ENCODE measurements around the gene CD7.

The CD7 gene

DNA sequence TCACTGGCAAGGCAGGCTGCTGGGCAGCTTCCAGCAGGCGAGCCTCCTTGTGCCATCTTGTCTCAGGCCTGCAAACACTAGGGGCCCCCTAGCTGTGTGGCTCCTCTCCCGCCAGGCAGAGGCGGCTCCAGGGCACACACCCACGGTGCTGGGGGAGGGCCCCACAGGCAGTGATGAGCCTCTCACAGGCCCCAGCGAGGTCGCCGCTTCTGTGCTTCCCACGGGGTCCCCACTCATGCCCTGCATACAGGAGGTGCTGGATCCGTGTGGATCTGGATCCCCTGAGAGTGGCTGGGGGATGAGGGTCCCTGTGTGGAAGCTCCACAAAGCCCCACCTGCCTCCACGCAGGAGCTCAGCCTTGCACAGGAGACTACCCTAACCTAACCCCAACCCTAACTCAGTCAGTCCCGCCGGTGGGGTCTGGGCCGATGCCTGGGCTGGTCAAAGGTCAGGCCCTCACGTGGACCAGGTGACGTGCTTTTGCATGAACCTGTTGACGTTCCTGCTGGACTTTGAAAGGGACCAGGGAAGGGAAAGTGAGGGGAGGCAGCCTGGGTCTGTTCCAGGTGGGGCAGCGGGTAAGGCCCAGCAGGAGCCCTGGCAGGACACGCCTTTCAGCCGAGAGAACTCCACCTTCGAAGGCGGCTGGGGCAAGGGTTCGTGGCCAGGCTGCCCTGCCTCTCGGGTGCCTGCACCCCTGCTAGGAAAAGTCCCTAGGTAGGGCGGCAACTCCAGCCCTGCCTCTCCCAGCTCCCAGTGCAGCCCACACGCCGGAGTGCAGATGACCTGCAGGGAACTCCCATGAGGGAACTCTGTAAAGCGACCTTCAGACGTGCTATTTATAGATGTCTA, 11.0 kb upstream of the CD7 start:
- peak; percentile 38 for DNase-seq

DNA sequence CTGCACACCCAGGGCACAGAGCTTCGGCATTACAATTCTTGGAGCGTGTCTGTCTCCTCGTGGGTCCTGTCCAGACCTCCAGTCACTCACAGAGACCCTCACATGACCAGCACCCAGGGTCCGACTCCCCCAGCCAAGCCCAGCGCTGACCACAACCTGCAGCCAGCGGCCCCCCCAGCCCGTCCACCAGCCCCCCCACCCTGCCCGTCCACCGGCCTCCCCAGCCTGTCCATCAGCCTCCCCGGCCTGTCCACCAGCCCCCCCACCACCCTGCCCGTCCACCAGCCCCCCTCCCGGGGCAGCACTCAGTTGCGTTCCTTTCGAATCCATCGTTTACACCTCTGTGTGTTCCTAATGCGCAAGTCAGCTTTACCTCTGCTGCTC, 10.3 kb upstream of the CD7 start:
- DNase-seq, result no peak

DNA sequence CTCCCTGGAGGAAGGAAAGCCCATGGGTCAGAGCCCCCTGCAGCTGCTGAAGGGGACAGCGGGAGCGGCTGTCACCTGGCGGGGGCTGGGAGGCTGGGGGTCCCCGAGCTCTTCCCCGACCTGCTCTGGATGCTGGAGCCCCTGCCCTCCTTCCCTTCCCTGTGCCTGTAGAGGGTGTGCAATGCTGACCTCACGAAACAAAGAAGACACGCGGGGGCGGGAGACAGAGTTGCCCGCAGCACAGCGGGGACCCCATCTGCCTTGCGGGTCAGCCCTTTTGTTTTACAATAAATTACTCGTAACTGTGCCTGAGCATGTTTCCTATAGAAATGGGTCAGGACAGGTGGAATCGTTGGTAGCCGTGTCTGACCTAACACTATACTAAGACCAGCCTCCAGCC, 9.9 kb upstream of the CD7 start:
- no peak for DNase-seq

DNA sequence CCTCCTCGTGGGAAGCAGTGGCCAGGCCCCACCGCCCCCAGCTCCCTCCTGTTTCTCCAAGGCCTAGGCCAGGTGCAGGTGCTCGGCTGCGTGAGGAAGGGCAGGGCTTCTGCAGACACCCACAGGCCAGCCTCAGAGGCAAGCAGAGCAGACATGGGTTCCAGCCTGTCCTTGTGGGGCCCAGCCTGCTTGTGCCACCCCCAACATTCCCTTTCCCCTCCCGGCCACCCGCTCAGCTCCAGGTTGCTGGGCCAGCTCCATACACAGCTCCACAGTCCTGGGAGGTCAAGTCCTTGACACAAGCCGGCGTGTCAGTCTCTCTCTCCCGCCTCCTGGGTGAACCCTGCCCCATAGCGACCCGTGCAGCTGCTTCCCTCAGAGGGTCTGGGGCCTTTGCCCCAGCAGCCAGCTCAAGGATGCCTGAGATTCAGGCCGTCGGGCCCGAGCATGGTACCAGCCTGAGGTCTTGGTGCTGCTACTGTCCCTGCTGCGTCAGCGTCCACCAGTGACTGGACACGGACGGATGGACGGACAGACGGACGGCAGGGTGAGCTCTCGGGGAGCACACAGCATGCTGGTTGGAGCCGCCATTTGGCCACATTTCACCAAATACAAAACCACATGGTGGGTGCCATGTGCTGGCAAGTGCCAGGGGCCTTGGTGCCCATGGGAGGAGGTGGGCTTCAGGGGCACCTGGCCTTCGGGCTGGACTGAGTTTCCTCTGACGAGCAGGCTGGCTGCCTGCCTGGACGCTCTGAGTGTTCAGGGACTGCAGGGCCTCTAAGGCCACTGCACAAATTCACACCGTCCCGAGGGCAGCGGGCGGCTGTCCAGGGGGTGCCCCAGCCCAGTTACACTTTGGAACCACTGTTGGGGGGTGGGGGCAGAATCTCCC, 8.1 kb upstream of the CD7 start:
- DNase-seq, result no peak

DNA sequence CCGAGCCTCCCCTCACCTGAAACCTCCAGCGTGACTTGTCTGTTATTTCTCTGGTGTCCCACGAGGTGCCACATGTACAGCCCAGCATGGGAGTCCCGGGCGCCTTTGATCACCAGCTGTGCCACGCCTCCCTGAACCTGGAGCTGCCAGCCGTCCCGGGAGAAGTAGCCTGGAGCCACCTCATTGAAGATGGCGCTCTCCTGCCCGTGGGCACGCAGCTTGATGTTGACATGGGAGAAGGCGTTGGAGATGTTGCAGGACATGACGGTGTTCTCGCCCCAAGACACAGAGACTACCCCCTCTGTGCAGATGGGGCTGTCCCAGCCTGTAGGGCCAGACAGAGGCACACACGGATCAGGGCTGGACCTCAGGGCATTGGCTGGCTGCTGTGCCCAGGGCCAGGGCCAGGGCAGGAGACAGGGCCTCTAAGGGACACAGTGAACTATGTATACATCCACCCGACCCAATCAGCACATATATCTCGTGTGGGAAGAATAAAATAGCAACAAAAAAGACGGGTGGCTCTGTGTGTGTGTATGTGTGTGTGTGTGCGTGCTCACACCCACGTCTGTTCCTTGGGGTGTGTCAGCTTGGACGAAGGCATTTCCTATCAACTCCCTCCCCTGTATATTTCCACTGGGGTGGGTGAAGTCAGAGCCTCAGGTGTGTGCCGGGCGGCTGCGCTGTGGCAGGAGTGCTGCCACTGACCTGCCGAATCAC, 7.3 kb upstream of the CD7 start:
- no peak for DNase-seq

DNA sequence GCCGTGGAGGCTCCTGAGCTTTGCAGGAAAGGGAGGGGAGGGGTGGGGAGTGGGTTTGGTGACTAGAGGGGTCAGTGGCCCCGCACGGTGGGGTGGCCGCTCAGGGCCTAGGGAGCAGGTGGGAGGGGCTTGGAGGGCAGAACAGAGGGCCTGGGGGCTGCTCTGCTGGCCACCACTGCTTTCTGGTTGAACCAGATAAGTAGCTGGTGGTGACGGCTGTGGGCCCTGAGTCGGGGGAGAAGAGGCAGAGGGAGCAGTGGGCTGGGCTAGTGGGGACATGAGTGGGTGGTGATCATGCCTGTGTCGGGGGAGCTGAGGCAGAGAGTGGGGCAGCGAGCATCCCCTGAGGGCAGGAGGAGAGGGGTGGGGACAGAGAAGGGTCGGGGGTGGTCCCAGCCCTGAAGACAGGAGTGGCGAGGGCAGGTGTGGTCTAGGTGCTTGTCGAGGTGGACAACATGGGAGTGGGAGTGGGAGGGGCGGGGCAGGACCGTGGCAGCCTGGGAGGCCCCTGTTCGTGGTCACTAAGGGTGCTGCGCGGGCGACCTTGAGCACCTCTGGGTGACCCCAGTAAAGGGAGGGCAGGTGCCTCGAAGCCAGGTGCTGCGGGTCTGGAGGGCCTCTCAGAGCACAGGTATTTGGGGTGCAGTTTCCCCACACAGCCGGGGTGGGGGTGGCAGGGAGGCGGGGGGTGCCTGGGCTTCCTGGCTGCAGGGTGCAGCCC, 6.3 kb upstream of the CD7 start:
- peak; percentile 47 for DNase-seq

DNA sequence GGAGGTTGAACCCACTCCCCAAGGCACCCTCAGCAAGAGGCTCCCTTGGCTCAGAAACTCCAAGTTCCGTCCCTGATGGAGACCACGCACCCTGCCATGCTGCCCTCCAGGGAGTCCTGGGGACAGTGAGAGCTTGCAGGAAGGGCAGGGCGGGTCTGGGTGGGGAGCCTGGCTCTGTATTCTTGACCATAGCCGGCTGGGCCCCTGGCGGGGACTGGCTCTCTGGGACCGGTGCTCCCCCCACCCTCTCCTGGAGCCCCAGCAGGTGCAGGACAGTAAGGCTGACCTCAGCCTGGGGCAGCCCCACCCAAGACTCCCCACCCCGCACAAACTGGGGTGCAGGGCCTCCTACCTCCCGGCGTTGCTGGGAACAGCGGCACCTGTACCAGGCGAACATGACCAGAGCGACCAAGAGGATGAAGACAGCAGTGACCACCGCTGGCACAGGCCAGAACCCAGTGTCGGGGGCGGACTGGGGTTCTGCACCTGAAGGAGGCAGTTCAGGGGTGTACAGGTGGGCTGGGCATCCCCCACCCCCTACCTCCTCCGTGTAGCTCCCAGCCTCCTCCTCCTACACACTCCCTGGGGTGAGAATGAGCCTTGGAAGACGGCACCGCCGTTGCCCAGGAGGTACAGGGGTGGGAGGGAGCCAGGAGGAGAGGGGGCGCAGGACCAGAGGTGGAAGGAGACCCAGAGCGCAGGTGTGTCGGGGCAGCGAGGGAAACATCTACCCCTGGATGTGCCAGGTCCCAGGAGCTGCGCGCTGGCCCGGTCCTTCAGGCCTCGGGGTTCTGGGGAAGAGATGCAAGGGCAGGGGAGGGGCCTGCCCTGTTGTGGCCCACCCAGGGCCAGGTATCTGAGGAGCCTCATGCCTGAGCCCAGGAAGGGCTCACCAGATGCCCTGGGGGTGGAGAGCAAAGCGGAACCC, 5.4 kb upstream of the CD7 start:
- DNase-seq, result no peak

DNA sequence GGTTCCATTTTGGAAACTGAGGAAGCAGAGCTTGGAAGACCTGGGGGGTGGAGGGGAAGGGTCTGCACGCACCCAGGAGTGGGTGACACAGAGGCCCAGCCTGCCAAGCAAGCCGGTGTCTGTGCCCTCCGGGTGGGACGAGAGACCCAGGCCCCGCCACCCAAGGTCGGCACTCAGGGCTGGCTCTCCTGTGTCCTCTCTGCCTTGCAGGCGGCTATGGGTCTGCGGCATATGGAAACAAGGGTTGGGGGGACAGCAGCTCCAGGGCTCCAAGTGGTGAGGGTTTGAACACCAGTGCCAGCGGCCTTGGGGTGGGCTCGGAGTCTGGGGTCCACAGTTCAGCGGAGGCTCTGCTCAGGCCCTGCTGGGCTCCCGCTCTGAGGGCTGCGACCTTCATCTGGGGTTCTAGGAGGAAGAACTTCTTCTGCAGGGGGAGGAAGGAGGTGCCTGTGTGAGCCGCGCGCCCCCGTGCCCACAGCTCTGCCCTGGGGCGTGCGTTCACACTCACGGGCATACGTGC, 4.6 kb upstream of the CD7 start:
- no peak for DNase-seq

DNA sequence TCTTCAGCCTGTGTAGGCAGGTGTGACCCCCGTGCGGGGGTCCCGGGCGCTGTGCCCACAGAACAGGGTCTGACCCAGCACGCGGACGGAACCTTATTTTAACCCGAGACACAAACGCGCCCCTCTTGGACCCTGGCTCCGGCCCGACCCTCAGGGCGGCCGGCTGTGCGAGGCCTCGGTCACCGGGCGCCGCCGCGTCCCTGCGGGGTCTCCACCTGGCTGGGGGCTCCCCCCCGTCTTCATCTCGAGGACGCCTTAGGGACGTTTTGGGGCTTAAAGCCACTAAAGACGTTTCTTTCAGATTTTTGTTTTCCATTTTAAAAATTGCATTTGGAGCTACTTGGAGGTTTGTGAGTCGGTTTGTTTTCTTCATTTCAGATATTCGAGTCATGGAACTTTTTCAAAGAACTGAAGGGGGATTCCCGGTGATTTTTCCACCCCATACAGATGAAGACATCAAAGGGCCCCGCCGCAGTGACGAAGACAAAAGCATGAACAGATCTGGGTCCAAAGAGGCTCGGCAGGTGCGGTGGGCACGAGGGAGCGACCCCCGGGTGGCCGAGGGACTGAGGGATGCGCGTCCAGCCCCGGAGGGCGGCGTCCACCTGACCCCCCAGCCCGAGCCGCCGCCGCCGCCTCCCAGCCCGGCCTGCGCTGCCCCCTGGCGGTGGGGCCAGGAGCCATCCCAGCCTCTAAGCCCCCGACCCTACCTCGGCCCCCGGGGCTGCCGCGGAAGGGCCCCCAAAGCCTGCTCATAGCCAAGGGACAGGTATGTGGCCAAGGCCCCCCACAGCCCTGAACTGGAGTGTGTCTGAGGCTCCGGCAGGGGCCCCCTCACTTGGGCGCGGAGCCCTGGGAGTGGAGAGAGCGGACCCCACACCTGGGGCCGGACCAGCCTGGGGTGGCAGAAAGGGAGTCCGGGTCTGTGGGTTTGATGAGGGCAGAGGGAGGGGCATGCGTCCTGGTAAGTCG, 3.8 kb upstream of the CD7 start:
- DNase-seq, result peak; percentile 44

DNA sequence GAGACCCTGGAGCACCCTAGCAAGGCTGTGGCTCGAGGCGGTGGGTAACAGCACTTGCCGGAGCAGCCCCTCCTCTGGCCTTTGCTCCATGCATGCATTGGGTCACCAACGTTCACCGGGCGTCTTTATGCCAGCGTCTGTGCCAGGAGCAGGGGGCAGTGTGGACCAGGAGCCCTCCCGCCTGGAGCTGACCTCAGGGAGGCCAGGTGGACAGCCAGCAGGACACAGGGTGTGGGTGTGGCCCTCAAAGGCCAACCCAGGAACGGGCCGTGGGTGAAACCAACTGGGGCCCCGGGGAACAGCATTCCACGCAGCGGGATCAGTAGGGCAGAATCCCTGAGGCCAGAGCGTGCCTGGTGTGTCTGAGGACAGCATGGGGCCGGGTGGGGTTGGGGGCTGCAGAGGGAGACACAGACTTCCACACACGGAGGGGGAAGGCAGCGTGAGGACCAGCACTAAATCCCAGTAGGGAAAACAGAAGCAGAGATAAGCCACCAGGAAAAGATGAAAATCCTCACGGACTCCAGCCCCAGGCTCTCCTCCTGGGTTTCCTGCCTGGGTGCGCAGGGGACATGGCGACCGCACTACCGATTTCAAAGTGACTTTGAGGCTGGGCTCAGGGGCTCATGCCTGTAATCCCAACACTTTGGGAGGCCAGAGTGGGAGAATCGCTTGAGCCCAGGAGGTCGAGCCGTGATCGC, 2.9 kb upstream of the CD7 start:
- DNase-seq, result no peak

DNA sequence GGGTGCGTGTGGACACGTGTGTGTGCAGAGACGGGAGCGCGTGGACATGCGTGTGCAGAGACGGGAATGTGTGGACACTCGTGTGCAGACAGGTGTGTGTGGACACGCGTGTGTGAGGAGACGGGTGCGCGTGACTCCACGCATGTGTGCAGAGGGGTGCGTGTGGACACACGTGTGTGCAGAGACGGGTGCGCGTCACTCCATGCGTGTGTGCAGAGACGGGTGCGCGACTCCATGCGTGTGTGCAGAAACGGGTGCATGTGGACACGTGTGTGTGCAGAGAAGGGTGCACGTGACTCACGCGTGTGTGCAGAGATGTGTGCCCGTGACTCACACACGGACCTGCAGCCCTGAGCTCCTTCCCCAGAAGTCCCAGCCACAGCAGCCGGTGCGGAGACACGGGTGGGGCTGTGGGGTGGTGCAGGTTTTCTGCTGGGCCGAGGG, 2.2 kb upstream of the CD7 start:
- DNase-seq, result no peak

DNA sequence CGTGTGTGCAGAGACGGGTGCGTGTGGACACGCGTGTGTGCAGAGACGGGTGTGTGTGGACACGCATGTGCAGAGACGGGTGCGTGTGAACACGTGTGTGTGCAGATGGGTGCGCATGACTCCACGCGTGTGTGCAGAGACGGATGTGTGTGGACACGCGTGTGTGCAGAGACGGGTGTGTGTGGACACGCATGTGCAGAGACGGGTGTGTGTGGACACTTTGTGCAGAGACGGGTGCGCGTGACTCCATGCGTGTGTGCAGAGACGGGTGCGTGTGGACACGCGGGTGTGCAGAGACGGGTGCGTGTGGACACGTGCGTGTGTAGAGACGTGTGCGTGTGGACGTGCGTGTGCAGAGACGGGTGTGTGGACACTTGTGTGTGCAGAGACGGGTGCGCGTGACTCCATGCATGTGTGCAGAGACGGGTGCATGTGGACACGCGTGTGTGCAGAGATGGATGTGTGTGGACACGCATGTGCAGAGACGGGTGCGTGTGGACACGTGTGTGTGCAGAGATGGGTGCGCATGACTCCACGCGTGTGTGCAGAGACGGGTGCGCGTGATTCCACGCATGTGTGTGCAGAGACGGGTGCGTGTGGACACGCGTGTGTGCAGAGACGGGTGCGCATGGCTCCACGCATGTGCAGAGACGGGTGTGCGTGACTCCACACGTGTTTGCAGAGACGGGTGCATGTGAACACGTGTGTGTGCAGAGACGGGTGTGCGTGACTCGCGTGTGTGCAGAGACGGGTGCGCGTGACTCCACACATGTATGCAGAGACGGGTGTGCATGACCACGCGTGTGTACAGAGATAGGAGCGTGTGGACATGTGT, 1.6 kb upstream of the CD7 start:
- no peak for DNase-seq

DNA sequence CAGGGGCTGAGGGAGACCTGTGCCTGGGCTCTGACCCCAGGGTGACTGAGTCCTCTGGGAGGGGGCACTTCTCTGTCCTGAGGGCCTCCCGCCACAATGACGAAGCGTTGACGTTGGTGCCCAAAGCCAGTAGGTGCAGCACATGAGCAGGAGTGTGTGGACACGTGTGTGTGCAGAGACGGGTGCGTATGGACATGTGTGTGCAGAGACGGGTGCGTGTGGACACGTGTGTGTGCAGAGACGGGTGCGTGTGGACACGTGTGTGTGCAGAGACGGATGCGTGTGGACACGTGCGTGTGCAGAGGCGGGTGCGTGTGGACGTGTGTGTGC, 726 bp upstream of the CD7 start:
- DNase-seq, result no peak

DNA sequence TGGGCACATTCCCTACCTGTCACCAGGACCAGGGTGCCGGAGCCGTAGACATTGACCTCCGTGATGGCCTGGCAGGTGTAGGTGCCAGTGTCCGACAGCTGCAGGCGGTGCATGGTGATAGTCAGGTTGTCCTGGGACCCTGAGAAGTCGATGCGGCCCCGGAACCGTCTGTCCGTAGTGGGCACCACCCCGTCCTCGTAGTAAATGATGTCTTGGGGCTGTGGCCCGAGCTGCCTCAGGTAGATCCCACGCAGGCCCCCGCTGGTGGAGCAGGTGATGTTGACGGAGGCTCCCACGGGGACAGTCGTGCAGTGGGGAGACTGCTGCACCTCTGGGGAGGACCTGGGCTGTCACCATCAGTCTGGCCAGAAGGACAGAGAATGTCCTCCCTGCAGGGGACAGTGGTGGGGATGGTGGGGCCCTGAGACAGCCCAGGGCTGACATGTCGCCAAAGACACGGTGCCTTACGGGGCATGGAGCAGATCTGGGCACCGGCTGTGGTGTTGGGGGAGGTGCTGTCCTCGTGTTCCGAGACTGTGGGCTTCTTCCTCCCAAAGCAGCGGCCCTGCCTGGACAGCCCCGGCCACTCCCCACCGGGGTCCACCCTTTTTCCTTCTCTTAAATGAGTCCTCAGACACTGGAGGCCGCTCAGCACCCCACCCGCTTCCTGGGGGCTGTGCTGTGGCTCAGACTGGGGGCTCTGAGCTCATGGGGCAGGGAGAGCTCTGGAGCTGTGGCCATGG, 586 bp downstream of the CD7 start:
- DNase-seq, result no peak

DNA sequence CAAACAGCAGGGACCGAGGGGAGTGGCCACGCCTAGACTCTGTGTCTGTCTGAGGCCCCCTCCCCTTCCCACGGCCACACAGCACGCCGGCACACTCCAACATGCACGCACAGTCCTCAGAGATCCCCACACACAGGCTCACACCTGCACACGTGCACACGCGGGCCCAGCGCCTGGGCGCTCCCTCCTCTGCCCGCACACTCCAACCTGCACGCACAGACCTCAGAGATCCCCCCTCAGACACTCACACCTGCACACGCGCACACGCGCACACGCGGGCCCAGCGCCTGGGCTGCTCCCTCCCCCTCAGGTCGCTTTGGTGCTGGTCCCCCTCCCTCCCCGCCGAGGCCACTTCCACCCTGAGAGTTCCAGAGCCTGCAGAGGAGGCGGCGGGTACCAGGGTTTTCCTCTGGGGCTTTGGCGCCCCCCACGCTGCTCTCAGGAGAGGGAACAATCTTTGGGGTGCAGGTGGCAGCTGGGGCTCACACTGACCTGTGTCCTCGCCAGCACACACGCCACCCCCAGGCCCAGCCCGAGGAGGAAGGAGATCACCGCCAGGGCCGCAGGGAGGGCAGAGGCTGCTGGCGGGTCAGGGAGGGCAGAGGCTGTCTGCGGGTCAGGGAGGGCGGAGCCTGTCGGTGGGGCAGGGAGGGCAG, 1.6 kb downstream of the CD7 start:
- DNase-seq, result peak; percentile 73

DNA sequence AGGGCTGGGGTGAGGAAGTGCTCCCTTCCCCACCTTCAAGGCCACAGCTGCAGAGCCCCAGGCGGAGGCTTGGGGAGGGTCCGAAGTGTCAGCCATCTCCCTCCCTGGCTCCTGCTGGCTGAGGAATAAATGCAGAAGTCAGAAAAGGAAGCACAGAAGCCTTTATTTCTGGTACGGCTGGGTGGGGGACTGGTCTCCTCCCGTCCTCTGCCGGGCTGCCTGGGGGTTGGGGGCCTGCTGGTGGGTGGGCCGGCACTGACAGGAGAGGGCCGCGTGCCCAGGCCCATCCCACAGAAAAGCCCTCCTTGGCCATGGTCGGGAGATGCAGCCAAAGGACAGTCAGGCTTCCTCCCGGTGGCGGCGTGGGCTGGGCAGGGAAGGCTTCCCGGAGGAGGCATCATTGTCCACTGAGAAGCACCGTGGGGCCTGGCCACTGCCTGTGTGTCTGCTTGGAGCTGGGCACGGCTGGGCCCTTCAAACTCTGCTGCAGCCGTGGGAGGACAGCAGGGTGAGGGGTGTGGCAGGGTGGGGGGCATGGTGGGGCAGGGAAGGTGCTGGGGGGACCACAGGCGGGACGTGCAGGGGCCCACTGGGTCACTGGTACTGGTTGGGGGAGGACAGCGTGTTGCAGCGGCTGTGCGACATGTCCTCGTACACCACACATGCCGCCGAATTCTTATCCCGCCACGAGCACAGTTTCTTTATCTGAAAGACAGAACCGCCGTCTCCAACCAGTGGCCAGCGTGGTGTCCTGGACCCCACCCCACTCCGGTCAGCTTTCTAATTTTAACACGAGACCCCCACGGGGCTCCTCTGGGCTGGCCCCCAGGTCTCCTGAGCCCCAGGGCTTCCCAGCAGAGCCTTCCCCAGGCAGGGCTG, 2.4 kb downstream of the CD7 start:
- no peak for DNase-seq
